ENCODE measurements around the gene SLC1A4.
"Not testable (repeated sequence)": the region's sequence is repeated elsewhere in the genome, so short reads cannot be mapped to it uniquely, and the experiment has no call there.

Gene SLC1A4

DNA sequence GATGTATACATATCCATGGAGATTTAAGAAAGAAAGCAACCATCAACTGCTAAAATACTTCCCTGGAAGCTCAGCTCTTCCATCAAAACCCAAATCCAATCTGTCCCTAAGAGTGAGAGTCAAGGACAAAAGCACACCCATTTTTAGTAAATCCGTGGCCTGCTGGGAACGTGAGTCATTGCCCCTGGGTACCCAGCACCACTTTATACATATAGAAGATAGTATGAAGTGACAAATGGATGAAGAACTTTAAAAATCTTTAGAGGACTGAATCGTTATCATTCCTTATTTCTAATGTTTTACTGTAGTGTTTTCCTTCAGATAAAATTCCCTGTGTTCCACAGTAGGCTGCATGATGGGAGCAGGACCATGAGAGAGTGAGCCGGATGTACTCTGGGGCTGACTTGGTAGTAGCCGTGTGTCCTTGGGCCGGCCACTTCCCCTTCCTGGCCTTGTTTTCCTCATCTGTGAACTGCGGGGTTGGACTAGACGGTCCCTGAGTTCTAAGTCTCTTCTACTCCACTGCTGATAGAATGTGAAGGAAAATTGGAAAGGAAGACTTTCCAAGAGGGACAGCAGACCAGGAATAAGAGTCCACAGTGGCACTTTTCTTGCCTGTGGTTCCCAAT is 38.5 kb downstream of the SLC1A4 start:
- no peak for DNase-seq

DNA sequence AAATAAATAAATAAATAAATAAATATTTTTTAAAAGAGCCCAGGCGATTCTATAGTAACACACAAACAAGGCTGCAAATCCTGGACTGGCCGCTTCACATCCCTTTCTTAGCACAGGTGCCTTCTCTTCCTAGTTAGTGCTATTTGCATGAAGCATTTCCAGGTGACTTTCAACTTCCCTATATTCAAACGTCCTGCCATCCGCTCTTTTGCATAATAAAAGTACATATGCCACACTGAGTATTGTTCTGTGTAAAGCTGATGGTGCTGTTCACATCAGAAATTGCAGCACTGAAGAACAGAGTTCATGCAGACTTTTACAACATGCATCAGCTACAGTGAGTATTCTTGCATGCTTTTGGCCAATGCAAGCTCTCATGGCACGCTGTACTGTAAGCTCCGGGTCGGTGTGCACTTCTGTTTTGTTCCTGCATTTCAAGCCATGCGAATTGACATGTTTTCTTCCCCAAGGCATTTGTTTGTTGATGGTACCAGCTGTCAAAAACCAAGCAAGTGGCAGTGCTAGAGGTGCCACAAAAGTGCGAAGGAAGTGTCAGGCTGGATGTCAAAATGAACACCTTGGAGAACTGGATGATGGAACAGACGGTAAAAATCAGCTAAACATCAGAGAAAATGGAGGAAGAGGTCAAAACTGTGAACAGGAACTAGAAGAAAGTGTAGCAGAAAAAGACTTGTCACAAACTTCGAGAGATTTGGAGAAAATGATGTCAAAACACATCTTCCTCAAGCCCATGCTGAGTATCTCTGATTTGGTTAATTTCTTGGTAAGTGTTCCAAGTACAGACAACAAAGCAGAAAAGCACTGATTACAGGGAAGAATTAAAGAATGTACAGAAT is 41.5 kb downstream of the SLC1A4 start:
- no peak for DNase-seq

DNA sequence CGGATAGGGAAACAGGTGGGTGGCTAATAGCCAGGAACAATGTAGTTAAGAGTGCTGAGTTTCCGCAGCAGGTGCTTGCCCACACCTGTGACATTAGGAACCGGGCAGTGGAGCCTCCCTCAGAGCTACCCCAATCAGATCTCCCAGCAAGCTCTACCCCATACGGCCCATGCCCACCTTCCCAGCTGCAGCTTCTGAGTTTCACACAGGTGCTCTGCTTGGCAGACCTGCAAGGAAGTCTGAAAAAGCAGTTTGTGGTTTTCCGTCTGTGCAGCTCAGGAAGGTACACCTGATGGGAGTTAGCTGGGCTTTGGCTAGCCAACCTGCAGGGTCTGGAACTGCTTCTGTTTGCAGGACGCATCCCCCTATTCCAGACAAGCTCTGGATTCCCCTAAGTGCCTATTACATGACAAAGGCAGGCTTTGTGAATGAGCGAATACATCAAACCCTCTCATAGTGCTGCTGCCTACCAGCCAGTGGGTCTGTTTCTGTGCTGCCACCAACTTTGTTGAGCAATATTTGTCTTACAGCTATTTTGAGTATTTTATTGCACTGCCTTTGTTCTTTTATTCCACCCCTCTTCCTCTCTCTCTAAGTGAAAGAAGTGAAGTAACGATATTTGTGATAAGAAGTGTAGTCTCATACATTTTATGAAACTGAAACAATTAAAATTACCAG is 42.3 kb downstream of the SLC1A4 start:
- no peak for DNase-seq

DNA sequence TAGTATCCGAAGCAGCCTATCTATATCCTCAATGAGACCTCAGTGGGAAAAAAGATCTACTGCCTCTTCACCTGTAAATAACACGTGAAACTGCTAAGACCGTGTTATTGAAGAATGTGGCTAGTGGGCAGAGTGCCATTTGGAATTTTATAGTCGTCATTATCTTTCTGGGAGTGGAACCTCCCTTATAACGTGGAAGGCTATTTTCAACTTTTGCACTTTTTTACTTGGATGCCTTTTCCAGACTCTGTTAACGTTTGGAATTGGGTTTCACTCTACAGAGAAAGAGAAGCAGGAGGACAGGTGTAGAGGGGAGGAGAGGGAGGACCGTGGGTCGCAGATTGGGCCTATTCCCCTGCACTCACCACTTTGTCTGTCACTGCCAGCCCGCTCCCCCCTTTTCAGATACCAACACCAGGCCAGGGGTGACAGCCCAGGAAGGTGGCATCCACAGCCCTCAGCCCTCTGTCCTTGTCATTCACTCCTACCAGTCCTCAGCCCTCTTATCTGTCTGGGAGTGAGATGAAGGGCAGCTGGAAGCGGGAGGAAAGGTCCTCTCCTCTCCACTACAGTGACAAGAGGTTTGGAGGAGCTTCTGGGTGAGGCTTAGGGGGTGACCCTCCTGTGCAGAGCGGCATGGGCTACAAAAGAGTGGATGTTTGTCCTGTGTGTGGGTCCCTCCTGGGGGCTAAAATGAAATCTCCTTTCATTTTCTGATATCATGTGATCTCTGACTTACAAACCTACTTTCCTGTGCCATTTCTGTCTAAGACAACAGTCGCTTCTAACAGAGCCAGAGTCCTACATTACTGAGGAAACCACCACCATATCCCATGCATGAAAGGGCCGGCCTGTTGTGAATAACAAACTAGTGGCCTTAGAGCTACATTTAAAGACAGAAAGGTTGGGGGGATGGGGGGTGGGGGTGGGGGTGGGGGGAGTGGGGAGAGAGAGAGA is 43.1 kb downstream of the SLC1A4 start:
- DNase-seq = no peak

DNA sequence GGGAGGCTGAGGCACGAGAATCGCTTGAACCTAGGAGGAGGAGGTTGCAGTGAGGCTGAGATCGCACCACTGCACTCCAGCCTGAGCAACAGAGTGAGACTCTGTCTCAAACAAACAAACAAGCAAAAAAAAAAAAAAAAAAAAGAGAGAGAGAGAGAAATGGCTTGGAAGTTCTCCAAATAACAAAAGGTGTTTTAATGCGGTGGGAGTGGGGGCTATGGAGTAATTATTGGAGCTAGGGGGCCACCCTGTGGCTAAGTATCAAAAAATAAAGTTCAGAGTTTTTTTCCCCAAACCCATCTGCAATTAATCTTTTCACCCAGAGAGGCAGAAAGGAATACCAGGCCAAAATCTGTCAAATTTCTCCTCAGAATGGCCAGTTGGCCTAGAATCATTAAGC is 44.0 kb downstream of the SLC1A4 start:
- DNase-seq = no peak

DNA sequence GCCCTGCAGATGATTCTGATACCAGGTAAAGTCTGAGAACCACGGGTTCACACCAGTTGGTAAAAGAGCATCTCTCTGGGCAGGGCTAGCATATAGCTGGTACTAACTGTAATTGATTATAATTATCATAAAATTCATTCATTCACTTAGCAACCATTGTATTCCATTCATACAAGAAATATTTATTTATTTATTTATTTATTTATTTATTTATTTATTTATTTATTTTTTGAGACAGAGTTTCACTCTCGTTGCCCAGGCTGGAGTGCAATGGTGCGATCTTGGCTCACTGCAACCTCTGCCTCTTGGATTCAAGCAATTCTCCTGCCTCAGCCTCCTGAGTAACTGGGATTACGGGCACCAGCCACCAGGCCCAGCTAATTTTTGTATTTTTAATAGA is 44.5 kb downstream of the SLC1A4 start:
- DNase-seq = not testable (repeated sequence)

DNA sequence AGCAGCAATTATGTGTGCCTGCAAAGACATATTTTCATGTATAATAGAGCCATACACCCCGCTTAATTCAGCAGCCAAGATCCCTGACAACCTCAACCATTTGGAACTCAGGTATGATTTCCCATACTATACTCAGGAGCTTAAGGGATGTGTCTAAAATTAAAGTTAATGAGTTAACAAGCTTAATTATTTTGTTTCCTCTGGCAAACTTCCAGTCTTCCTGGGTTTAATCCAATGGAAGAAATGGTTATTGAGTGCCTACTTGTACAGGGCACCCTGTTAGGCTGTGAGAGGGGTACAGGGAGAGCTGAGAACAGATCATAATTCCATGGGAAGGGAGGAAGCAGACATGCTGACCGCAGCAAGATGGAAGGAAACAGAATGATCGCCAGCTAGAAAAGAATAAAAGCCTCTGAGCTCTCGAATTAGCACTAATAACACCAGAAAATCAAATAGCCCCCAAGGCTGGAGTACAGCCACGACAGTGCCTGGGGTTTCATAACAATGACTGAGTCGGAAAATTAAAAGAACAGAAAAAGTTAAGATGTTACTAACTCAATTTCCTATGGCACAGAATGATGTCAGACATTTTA is 46.2 kb downstream of the SLC1A4 start:
- no peak for DNase-seq

DNA sequence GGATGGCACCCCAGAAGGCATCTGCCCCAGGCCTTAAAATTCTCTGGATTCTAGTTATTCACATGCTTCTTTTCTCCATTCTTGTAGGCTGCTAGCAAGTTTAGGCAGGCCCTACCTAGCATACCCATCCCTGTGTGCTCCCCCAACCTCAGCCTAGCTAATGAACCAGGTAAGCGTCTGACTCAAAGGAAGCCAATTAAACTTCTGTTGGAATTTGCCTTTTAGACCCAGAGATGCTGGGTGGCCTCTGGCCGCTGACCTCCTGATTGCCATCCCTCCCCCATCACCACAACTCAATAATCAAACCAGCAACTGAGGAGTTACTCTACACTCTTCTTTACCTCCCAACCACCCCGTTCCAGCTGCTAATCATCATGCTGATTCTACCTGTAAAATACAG is 48.0 kb downstream of the SLC1A4 start:
- DNase-seq = no peak

DNA sequence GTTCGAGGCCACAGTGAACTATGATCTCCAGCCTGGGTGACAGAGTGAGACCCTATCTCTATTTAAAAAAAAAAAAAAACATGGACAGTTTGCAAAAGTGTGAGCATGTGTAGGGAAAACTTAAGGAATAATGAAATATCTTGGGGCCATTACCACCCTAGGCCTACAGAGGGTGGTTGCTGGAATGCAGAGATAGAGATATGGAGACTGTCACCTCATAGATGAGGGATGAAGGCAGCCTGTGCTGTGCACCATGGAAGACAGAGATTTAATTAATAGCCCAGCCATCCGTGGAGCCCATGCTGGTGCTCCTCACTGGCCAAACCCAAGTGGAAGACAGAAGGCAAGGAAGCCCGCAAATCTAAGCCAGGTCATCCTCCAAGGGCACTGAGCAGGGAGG is 50.4 kb downstream of the SLC1A4 start:
- no peak for DNase-seq

DNA sequence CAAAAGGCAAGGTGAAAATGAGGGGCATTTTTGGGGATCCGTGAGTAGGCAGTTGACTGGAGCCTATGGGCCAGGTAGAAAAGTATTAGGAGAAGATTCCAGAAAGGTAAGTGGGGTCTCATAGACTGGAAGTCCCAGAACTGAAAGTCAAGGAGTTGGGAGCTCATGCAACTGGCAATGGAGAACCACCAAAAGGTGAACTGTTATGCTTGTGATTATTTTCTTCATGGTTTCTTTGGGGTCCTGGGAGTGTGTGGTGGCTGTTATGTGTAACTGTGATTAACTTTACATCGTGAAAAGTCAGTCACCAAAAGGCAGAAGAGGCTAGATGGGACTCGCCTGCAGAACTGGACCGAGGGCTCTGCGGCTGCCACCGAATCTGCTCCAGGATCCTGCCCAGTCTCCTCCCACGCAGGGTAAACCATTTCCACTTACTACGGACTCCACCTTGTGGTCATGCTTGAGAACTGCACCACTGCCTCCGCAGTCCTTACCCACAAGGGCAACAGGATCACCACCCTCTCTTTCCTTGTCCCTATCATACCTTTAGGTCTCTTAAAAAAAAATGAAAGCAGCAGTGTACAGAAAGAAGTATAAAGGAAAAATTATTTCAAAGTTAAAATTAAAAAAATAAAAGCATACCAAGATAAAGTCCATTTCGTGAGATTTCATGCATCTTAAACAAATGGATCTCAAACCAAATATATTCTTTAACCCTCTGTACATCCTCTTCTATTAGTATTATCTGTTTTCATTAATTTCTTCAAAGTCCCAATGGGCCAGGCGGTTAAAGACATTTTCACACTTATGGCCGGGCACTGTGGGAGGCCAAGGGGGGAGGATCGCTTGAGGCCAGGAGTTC is 51.4 kb downstream of the SLC1A4 start:
- no peak for DNase-seq

DNA sequence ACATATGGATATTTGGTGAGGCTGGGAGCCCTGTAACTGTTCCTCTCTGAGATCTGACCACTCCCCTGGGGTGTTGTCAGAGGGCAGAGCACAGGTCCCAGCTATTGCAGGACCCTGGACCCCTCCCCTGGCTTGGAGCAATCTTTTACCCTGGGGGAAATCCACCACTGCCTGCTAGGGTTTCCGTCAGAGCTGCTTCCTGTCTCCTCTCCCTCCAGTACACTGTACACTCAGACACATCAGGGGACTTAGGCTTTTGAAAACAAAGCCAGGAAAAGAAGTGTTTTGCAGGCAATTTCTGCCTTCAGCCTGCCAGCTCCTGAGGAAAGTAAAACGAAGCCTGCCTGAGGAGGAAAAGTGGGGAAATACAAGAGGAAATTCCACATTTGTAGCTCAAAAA is 53.8 kb downstream of the SLC1A4 start:
- no peak for DNase-seq

DNA sequence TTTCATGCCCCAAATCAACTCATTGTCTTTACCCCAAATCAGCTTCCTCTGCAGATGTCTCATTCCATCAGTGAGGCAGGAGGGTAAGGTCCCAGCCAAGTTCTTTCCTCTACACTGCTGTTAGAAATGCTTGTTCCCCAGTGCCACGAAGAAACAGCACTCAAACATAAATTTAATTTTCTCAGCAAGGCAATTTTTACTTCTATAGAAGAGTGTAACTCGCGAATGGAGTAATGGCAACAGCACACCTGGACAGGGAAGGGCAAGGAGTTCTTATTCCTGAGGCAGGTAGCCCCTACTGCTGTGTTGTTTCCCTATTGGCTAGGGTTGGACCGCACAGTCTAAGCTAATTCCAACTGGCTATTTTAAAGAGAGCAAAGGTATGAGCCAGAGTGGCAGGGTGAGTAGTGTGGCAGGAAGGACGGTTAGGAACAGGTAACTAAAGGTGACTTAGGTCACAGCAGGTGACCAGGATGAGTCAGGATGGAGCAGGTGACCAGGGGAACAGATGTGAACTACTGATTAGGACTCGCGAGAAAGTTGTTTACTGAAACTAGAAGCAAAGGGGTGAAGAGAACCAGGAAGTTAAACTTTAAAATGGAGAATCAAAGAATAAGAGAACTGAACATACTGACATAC is 55.0 kb downstream of the SLC1A4 start:
- DNase-seq = no peak

DNA sequence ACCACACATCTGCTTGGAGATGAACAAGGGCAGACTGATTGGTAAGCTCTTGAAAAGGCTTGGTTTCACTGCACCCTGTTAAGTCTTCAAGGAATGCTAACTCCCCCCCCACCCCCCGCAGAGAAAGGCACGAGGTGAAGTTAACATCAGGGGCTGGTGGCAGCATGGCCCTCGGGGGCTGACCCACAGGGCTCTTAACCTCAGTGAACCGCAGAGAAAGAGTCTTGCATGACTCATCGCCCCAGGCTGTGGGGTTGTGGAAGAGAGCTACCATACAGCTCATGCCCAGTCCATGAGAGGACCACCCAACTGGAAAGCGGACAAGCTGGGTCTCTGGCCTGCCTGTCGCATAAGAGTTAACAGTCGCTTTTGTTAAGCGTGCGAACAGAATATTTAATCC is 56.5 kb downstream of the SLC1A4 start:
- DNase-seq = no peak

DNA sequence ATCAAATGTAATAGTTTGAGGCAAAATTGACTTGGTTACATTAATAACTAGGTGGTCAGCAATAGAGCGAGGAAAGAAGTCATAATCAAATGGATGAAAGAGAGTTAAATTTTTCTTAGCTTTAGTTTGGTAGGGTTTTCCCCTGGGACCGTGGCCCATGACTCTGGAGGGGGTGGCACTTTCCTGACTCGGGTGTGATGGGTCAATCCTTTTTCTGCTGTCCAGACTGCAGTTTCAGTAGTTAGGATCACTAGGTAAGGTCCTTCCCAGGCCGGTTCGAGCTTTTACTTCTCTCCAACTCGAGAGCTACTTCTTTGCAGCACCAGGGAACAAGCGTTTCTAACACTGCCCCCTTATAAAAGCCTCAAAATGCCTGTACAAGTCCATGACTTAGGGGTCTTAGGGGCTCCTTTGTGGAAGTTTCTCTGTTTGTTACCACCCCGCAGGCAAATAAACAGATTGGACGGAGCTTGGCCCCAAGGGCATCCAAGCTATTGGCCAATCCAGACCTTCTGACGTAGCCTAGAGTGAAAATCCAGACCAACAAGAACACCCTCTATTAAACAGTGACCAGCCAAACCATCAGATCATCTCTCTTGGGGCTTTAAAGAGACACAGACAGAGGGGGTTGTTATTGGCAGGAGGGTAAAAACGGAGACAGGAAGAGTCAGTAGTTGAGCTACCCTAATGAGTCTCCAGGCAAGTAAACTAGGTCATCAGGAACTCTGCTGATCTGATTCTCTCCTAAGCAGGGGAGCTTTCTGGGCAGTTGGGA is 57.6 kb downstream of the SLC1A4 start:
- no peak for DNase-seq

DNA sequence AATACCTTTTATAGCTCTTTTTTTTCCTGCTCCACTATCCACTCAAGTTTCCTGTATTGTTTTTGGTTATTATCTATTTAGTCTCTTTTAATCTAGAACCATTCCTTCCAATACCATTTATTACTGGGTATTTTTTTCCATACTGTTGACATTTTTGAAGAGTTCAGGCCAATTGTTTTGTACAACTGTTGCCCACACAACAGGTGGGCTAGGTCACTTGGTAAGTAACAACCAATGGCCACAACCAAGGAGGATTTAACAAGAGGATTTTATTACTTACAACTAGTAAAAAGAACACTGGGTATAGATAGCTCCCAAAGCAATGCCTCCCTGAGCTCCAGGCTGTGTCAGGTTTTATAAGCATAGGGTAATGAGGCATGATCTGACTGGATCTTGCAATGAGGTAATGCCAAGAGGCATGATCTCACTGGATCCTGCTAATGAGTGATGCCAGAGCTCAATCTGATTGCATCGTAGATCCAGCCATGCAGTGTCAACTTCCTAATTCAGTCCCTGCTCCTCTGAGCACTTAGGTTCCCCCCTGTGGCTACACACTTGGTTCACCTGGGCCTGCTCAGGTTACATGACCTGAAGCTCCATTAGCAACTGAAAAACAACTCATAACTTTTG is 59.9 kb downstream of the SLC1A4 start:
- DNase-seq = no peak

DNA sequence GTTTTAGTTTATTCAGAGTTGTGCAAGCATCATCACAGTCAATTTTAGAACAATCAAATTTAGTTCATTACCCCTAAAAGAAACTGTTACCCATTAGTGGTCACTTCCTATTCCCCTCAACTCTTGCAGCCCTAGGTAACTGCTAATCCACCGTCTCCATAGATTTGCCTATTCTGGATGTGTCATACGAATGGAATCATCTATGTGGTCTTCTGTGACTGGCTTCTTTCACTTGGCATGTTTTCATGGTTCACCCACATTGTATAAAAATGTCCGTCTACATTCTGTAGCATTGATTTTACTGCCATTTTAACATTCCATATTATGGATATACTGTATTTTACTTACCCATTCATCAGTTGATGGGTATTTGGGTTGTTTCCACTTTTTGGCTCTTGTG is 61.7 kb downstream of the SLC1A4 start:
- no peak for DNase-seq

DNA sequence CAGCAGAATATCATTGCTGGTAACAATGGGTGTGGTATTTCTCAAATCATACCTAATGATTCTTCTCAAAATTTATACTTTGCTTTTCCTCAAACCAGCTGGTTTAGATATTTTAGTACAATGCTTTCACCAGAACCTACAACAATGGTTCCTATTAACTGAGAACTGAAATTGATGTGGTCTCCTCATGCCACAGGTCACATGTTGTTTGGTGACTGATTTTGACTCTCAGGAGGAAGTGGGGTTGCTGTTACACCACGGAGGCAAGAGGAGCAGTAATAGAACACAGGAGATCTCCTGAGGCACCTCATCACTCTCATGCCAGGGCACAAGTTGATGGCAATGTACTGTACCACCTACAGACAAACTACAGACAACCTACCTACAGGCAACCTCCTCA is 64.0 kb downstream of the SLC1A4 start:
- no peak for DNase-seq

DNA sequence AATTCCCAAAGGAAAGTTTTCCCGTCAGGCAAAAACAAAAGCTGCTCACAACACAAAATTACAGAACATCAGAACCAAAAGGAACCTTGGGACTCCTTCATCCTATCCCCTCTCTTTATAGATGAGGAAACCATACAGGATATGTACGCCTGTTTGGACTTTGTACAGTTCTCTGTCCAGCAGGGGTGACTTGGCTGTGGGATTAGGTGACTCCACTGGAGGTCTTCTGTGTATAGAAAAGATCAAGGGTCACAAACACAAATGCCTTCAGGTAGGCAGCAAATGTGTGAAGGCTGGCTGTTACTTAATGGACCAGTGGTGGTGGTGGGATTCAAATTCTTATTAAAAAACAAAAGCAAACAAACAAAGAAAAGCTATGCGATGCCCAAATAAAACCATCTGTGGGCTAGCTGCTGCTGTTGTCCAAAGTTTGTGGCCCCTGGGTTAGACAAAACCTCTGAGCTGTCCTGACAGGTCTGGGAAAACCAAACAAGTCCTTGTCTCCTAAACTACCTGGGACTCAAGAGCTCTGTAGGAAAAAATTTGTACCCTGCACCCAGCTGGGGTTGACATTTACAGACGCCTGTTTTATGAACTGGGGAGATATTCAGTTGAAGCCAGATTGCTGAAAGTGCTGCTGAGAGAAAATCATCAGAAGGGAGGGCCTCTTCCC is 65.7 kb downstream of the SLC1A4 start:
- no peak for DNase-seq

Data from NCI-H1436 treated with DMSO at 0.1 percent for 48 hours (cell line).